LHCN-M2 (cell line): ENCODE measurements around the gene ARFRP1. TPM values are rescaled to one million over a fixed set of nuclear protein-coding genes. Genes with fewer than 3 reads are reported as not detected.

Source experiments
- DNase-seq: peaks from one replicate; pipeline ENCODE4 v3.0.0-alpha.2; 2012; ENCODE audit warnings: low read depth
- polyA plus RNA-seq: library from polyadenylated mRNA; unstranded; fragments of >200 nt; gene quantifications from one replicate; pipeline ENCODE4 v1.2.1, GENCODE V29; 2012; ENCODE audit warnings: missing spikeins
- total RNA-seq: library from RNA; depleted of rRNA; stranded (reverse); fragments of >200 nt; gene quantifications from 2 replicates; pipeline ENCODE4 v1.2.3, GENCODE V29; 2014; rRNA removed

The ARFRP1 gene, protein sequence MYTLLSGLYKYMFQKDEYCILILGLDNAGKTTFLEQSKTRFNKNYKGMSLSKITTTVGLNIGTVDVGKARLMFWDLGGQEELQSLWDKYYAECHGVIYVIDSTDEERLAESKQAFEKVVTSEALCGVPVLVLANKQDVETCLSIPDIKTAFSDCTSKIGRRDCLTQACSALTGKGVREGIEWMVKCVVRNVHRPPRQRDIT
- total RNA-seq, result 49.4 and 54.8 TPM in 2 replicates
- polyA plus RNA-seq, result 38.1 TPM

DNA sequence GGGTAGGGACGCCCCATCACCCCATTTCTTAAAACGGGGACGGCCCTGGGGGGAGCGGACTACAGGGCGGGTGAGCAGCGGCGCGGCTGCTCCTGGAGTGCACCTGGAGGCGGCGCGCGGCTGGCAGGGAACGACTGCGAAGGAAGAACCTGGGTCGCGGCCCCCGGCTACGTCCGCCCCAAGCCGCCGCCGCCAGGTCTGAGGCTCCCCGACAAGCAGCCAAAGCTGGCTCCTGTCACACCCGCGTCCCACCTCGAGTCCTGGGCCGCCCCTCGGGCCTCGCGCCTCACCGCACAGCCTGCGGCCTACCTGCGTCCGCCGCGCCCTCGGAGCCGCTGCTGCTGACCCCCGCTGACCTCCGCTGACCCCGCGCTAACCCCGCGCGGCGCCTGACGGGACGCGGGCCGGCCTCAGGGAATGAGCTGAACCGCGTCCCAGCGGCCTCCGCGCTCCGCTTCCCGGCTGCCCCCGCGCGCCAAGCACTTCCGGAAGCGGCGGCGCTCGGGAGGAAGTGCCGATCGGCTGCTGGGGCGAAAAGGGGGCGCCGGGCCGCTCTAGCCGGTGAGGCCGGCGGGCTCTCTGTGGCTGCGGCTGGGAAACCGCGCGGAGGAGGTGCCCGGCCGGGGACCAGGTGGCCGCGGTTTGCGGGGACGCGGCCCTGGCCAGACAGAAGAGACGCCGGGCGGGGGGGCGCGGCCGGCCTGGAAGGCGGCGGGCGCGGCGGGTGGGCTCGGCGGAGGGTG is at the start of gene ARFRP1, which contains the start of gene ZGPAT:
ARFRP1 (minus strand) TSS at position 419 of the 743 bp plus-strand sequence. CDS start 885 bp downstream, outside the sequence.
ZGPAT (plus strand) TSS at position 482 of the 743 bp plus-strand sequence. CDS start 542 bp downstream, outside the sequence.
- DNase-seq, result peak; percentile 82

DNA sequence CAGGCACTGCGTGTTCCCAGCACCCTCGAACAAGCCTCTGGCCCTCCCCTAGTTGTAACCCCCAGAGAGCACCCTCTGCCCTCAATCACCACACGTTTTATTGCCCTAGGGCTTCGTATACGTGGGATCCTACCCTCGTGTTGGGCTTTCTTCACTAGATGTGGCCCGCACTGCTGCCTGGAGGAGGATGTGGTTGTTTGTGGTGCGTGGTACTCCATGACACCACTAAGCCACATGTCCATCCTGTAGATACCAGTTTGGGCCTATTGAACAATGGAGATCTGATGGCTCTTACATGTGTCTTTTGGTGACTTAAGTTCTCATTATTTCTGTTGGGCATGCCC is 48.8 kb upstream of the ARFRP1 start:
- no peak for DNase-seq

DNA sequence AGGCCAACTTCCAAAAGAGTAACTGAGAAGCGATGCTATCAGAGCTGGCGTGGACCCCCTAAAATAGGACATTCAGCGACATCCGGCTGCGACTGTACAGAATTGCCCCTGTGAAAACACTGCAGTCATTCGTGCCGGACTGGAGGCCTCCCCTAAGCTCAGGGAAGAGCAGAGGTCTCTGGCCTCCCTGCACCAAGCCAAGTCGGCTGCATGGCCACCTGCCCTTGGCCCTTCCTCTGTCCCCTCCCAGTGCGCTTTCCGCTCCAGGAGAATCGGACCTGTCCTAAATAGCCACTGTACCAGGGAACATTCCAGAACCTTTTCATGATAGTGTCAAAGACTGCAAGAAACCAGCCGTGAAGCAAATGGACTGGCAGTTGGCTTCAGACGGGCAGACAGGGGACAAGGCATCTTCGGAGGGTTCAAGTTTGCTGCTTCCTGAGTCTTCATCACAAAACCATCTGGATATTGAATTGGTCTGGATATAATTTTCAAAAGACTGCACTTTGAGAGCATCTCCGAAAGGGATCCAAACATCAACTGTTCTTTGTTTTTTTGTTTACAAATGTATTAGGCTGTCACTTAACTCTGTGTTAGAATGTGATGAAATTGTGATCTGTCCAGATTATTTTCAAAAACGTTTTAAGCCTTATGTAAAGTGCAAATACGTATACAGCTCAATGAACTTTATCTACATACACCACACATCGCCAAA is 48.3 kb upstream of the ARFRP1 start:
- DNase-seq, result no peak

DNA sequence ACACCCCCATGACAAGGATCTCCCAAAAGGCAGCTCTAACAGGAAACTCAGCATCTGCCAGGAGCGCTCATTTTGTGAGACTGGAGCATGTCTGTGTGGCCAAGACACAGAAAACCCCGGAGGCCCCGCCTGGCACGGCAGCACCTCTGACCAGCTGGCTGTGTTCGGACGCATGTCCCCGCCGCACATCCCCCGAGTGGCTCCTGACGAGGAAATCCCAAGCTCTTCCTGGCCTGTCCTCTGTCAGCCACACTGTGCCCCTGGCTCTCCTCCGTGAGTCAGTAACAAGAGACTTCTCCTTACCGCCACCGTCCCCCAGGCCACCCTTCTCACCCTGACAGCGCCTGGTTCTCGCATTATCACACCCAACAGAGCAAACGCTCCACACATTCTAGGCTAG is 46.2 kb upstream of the ARFRP1 start:
- no peak for DNase-seq

DNA sequence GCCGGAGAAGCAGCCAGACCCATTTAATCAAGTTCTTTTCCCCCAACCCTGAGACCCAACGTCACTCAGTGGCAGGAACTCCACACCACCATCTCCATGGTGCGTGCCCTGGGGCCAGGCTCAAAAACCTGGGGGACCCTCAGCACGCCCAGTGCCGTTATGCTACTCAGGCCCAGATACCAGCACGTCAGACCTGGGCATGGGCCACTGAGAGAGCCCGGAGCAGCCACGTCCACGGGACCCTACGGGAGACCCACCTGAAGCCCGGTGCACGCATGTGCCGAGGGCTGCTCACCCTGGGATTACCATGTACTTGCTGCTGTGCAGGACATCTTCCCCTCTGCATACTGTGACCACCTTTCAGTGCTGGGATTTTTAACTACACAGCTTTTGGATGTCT is 45.6 kb upstream of the ARFRP1 start:
- no peak for DNase-seq

DNA sequence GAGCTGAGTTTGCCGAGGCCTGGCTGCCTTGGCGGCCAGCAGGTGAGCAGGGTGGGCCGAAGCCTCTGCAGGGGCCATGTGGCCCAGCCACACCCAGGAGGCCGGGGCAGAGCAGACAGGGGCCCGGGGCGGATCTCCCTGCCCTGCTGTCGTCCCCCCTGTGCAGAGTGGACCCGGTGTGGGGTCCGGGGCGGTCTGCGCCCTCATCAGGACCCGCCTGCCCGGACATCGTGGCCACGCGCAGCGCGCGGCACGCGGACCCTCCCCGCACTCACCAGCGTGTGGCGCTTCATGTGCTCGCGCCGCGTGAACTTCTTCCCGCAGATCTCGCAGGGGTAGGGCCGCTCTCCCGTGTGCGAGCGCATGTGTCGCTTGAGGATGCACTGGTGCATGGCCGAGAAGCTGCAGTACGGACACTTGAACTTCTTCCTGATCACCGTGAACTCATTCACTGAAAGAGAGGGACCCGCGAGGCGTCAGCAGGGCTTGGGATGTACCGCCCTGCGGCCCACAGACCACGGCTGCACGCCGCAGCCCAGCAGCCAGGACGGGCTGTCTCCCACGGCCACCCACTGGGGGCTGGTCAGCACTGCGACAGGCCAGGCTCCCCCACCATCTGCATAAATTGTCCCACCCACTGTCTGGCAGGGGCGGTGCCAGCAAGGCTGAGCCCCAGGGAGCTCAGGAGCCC is 44.8 kb upstream of the ARFRP1 start:
- no peak for DNase-seq

DNA sequence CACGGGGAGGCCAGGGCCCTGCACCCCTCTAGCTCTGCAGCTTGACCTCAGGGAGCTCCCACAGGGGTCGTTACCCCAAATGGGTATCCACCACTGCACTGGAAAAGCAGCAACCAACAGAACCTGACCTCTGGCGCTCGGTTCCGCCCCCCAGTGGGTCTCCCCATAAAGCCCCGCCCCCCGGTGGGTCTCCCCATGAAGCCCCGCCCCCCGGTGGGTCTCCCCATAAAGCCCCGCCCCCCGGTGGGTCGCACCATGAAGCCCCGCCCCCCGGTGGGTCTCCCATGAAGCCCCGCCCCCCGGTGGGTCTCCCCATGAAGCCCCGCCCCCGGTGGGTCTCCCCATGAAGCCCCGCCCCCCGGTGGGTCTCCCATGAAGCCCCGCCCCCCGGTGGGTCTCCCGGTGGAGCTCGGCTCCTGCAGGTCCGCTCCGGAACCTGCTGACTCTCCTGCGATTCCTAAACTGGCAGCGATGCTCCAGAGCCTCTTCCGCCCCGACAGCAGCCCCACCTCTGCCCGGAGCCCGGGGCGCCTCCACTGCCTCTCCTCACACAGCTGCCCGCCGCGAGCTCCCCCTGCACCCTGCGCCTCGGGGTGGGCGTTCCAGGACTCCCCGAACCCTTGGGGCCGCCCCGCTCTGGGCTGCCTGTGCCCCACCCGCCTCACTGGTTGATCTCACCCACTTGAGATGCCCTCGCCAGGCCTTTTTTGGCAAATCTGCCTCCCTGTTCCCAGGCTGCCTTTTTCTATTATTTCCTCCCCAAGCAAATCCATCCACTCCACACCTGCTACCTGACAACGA is 43.9 kb upstream of the ARFRP1 start:
- no peak for DNase-seq

DNA sequence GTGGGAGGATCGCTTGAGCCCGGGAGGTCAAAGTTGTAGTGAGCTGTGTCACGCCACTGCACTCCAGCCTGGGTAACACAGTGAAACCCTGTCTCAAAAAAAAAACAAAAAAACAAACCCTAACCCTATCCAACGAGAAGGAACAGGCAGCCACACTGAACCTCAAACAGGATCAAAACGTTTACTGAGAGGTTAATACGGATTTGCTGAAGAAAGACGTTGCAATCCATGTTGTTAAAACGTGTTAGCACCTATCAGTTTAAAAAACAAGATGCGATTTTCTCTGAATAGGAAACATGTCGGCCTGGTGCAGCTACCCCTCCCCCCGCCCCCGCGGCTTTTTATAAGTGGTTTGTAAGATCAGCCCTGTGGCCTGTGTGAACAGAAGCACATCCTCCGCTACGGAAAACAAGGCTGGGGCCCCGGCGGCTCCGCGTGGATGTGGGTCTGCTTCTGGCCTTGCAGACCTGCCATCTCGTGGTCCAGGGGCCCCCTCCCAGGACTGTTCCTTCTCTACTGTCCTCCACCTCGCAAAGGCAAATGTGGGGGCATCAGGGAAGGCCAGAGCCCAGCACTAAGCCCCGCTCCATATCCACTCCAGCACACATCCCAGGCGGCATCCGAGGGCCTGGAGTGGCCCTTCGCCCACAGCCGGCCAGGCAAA is 43.2 kb upstream of the ARFRP1 start:
- DNase-seq, result no peak

DNA sequence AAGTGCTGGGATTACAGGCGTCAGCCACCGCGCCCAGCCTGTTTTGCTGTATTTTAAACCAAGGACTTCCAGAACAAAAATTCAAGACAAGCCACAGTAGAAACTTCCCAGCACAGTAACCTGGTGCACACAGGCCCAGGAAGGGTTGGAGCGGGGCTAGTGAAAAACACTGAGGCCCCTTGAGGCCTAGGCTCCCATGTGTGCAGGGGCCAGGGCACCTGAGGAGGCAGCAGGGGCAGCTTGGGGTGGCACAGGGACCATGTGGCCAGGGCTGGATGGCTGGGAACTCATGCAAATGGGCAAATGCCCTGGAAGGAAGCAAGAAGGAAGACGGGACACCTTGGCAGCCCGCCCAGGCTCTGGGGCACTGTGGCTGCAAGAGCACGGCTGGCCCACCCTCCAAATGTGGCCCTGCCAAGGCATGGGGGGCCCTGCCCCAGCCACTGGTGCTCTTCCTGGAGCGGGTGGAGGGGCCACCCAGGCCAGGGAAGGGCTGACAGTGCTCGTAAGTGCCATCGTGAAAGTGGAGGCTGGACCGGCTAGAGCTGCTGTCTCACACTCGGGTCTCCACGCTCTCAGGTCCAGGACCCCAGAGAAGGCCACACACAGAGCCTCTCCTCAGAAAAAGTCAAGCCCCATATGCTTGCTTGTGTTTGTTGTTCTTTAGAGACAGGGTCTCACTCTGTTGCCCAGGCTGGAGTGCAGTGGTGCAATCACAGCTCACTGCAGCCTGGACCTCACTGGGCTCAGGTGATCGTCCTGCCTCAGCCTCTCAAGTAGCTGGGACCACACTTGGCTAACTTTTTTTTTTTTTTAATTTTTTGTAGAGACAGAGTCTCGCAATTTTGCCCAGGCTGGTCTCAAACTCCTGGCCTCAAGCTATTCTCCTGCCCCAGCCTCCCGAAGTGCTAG is 42.1 kb upstream of the ARFRP1 start:
- no peak for DNase-seq

DNA sequence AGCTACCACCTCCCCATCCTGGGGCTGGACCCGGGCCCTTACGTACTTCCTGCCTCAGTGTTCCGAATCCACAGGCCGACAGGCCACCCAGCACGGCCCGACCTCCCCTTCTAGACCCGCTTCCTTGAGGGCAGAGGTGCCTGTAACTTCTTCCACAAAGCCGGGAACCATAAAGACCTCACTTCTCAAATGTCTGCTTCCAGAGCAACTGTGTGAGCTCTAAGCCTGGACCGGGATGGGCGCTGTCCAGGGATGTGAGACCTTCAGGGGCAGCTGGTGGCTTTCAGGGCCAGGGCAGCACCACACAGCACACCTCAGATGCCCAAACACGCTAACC is 41.1 kb upstream of the ARFRP1 start:
- DNase-seq, result no peak

DNA sequence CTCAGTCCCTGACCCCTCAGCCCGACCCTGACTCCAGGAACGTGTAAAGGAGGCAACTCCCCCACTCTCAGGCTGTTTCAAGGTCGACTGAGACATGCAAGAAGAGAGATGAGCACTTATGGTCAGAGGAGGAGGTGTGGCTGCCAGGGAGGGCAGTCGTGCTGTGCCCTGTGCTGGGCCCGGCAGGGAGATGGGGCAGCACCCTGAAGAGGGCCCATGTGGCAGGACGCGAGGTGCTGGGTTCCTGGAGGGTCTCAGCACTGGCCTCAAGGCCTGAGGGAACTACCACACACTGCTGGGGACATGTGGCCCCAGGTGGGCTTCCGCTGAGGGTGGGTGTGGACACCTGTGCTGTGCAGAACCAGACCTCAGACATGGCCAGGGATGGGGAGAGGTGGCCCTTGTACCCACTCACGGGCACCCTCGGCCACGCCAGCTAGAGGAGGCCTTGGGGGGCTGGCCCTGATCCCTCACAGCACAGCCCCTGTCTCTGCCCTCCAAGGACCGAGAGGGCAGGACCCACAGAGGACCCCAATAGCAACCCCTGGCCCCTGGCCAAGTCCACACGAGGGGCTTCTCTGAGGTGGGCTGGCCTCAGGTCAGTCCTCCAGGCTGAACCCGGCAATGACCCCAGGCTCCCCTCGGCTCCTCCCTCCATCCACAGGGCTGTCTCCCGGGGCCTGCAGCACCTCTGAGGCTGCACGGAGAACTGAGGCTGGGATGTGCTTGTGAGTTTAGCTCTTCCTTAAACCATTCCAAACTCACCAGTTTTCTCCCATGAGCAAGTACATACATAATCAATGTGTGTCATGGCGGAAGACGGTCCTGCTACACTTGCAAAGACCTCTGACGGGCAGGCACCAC is 40.5 kb upstream of the ARFRP1 start:
- DNase-seq, result no peak

DNA sequence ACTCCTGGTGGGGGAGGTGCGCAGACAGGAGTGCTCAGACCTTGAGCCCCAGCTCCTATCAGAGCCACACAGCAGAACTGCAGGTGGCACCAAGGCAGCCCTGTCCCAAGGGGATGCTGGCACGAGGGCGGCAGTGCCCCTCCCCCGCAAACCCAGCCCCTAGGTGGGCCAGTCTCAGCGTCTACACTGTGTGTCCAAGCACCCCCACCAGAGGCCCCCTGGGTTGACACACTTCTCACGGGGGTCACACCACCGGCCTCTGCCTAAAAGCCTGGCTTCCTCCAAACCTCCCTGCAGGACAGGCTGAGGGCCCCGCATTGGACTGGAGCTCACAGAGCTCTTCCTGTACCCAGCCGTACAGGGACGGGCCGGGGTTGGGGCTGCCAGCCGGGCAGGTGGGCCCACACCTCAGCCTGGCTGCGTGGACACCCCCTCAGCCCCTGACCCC is 39.9 kb upstream of the ARFRP1 start:
- no peak for DNase-seq

DNA sequence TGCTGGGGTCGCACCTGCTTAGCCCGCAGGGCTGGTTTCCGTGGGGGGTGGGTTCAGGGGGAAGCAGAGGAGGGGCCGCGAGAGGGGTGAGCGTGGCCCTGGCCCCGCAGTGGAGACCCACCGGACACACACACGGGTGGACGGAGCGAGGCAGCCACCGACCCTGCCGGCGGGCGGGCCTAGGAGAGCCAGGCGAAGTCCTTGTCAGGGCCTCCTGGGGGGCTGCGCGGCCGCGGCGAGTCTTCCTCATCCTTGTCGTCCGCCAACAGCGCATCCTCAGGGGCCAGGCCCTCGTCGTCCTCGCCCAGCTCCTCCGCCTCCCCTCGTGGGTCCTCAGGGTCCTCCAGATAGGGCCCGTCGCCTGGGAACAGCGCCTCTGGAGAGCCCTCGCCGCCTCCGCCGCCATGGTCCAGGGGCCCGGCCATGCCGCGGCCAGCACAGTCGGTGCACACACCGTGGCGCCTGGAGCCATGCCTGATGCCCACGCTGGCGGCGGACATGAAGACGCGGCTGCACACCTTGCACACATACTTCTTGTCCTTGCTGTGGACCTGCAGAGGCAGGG is 39.1 kb upstream of the ARFRP1 start:
- DNase-seq, result no peak

DNA sequence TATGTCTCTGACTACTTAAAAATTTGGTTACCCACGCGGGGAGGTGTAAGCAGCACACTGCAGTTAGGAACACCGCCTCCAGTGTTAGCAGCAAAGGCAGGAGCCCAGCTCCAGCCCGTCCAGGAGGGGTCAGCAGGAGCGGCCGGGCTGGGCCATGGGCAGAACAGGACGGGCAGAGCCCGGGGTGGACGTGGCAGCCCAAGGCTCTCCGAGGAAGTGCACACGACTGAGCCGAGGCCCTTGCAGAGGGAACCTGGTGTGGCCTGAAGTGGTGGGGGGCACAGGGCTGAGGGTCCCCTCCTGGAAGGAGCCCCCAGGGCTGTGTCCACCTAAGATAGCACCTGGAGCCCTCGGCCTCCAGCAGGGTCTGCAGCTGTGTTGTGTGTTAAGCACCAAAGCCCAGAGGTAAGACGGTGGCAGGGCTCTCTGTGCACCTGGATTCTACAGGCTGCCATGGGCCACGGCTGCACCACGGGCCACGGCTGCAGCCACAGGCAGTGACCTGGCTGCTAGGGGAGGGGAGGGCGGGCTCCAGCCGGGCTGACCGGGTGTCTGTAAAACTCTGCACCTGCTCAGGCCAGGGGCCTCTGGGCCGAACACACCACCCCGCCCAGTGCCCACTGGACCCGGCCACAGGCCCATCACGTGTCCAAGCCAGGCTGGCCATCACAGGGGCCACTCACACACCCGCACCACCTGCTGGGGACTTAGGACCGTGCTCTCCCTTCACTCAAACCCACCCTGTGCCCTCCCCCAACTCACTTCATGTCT is 38.4 kb upstream of the ARFRP1 start:
- no peak for DNase-seq

DNA sequence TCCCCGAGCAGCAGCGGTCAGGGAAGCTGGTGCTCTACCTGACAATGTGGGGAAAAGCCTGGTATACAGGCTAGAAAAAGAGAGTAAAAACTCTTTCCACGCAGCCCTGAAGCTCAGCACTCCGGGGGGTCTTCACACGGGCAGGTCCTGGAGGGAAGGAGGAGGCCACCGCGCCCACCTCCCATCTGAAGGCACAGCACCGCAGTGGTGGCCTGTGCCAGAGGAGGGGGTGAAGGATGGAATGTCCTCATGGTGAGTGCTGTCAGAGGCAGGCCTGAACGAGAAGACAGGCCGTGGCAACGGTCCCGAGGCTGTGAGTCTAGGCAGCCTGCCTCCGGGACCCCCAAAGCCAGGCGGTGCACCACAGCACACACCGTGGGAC is 37.6 kb upstream of the ARFRP1 start:
- DNase-seq, result no peak

DNA sequence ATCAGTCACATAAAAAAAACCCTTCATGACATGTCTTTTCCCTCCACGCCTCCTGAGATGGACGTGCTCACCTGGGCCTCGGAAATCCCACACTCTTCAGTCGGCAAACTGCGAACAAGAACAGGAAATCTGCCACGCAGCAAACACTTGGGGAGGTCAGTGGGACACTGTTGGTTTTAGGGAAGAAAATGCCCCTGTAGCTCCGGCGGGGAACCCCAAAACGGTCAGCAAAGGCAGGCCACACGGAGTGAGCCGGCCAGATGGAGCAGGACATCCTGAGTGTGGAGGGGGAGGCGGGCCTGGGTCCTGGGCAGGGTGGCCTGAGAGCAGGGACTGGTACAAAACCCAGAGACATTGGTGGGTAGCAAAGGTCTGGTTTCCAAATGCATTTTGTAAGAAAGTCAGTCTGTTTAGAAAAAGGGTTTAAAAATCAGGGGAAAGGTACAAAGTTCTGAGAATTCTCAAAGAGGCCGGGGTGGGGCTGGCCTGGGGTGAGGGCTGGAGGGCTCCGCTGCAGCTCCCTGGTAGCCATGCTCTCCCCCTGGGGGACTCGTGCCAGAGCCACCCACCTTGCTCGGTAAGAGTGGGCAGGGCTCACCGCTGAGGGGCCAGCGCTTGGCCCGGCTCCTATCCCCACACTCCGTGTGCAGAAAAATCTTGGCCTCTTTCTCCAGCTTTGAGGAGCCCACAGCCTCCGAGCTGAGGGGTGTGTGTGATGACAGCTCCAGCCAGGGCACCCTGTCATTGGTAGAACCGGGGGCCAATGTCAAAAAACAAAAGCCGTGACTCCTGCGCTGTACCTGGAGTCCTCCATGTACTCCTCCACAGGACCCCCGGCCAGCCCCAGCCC is 37.0 kb upstream of the ARFRP1 start:
- DNase-seq, result no peak

DNA sequence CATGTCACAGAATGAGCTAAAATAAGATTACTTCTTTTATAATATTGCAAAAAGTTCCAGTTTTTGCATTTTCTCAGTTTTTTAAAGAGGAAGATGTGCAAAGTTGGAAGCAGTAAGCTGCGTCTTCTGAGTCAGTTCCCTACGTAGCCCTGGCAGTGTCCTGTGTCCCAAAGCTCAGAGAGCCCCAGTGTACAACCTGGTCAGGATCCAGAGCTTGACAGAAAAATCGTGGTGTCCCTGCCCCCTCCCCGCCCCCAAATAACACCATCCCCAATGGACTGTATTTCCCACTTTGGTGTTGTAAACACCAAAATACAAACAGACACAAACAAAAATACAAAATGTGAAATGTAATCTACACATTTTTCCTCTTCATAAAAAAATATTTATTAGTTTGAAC is 36.4 kb upstream of the ARFRP1 start:
- no peak for DNase-seq
